Activated CD4-positive, alpha-beta T cell treated with anti-CD3 and anti-CD28 coated beads for 4 hours (primary cell): Measurements from ENCODE around the gene KCTD16.

Source experiments
- DNase-seq, 2 donors: peaks; one replicate each; pipeline ENCODE4 v3.0.0-alpha.2; 2020

KCTD16 gene

GRCh38 chr5:144210655-144211054, 40.0 kb downstream of the KCTD16 start:
- no peak for DNase-seq

DNA sequence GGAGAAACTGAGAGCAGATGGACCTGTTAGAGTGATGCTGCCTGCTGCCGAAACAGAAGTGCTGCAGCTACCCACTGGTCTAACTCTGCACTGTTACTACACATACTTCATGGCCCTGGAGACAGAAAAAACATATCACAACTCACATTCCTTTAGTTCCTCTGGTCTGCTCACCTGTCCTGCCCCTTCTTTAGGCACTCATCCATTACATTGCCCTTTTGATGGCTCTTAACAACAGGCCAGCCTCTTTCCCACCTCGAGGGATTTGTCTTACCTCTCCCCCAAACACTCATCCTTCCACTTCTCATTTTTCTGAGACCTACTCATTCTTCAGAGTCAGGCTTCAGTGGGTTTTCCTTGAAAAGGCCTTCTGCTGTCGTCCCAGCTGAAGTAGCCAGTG, 49.2 kb downstream of the KCTD16 start:
- no peak for DNase-seq

GRCh38 chr5:144227363-144227999, 56.8 kb downstream of the KCTD16 start:
- DNase-seq, result no peak

- DNase-seq, result no peak
These were observed 60.1 kb downstream of the KCTD16 start for GRCh38 chr5:144230806-144231205.

DNA sequence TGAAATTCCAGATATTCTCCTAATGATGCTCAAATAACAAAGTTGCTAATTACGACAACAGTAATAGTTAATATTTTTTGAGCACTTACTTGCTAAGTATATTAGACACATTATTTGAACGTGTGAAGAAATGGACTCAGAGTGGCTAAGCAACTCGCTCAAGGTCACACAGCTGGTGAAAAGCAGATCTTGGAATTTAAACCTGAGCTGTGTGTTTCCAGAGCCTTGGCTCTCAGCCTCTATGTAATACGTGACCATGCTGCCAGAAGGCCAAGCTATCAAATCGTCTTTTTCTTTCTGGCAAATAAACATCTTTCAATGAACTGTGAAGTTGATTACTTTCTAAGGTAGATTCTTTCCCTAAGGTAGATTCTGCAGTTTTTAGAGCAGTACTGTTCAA, 61.6 kb downstream of the KCTD16 start:
- no peak for DNase-seq

DNA sequence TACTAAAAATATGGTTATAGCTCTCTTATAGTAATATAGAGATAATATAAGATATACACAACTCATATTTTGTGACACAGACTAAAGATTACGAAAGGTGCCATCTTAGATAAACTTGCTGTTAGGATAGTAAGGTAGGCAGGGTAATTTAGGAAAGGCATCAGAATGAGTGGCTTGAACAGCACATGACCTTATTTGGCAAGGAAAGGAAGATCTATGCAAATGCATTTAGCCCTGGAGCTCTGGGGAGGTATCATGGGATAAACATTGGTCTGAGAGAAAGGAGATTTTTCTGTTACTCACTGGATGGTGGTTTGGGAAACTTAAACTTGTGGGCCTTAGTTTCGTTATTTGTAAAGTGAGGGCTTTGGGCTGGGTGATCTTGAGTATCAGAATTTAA, 65.8 kb downstream of the KCTD16 start:
- DNase-seq, result no peak

- DNase-seq, result no peak
These were observed 67.2 kb downstream of the KCTD16 start for GRCh38 chr5:144237851-144238250.

GRCh38 chr5:144247131-144247530, 76.5 kb downstream of the KCTD16 start:
- DNase-seq, result no peak

GRCh38 chr5:144248015-144248414, 77.3 kb downstream of the KCTD16 start:
- DNase-seq, result no peak

DNA sequence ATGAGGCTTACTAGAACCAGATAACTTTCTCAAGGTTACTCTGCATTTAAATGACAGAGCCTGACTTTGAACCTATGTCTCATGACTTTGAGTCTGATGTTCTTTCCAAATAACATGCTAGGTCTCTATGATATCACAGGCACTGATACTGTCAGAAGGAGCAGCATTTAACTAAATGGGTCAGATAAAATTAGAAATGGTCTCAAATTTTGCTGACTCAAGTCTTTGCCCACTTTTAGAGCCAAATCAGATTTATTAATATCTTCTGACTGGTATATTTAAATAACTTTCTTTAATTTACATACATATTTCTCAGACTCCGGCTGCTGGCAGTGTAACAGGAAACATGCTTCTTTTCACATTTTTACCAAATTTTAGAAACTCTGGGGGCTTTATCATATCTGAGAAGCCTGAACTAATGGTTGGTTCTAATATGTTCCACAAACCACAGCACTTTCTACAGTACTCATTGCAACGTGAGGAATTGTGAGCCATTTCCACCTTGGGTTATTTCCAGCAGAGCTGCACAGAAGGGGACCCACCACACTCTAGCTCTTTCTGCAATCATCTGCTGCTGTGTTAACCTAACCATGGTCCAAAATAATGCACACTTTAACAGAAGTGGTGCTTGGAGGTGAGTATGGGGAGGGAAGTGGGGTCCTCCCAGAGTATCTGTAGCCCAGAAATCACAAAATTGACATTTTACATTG, 79.2 kb downstream of the KCTD16 start:
- no peak for DNase-seq

DNA sequence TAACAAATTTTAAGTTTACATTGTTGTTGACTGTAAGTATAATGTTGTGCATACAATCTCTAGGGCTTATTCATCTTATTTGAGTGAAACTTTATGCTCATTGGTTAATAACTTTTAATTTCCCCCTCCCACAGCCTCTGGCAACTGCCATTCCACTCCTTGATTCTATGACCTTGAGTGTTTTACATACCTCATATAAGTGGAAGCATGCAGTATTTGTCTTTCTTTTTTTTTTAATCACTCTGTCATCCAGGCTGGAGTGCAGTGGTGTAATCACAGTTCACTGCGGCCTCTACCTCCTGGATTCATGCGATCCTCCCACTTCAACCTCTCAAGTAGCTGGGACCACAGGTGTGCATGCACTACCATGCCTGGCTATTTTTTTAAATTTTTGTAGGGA, 83.9 kb downstream of the KCTD16 start:
- no peak for DNase-seq

- no peak for DNase-seq
These were observed 89.4 kb downstream of the KCTD16 start for GRCh38 chr5:144260121-144260520.

GRCh38 chr5:144265643-144266247, 95.1 kb downstream of the KCTD16 start:
- DNase-seq, result no peak

- DNase-seq, result no peak
These were observed 97.4 kb downstream of the KCTD16 start for GRCh38 chr5:144267961-144268513.

- DNase-seq, result no peak
These were observed 102.8 kb downstream of the KCTD16 start for GRCh38 chr5:144273232-144274027.

DNA sequence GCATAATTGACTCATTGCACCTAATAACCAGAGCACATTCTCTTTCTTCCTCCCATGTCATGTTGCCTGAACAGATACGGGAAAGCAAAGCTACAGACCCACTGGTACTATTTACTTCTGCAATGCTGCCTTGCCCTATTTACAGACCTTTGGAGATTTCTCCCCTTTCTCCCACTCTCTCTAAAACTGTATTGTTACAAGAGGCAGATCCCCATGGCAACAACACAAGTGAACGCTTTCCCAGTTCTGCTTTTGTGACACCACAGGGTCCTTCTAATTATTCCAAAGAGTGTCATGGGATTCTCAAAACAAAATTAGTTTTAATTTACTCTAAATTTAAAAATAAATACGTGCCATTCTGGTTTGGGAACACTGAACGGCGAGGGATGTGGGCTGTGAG, 104.7 kb downstream of the KCTD16 start:
- DNase-seq, result no peak

GRCh38 chr5:144276034-144276822, 105.6 kb downstream of the KCTD16 start:
- no peak for DNase-seq

DNA sequence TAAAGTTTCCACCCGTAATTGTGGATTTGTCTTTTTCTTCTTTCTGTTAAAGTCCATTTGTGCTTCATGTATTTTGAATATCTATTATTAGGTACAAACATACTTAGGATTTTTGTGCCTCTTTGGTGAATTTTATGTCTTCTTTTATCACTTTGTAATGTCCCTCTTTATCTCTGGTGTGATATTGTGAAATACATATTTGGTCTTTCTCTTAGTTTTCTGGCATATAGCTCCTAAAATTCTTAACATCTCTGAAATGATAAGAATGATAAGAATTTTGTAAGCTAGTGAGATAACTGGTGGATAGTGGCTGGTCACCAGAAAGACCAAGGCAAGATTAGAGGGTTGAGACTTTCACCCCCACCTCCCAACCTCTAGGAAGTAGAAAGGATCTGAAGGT, 111.1 kb downstream of the KCTD16 start:
- no peak for DNase-seq

GRCh38 chr5:144284036-144284435, 113.4 kb downstream of the KCTD16 start:
- DNase-seq, result no peak

GRCh38 chr5:144284931-144285502, 114.3 kb downstream of the KCTD16 start:
- DNase-seq, result no peak

DNA sequence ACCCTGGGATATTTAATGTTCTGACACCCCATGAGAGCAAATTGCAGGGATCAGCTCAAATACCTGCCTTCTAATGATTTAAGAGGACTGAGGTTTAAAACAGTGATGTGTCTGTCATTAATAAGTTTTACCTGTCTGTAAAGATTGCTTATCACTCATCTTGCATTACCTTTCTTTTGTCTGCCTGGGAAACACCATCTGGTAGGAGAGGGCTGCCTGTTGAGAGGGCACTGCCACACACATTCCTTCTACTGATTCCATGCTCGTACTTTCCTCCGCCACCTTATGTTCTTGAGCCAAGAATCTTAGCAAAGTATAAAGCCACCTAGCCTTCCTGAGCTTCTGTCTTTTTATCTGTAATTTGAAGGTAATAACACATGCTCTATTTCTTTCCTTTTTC, 118.6 kb downstream of the KCTD16 start:
- no peak for DNase-seq

- DNase-seq, result no peak
These were observed 121.4 kb downstream of the KCTD16 start for GRCh38 chr5:144292029-144292428.
